ENCODE measurements around the gene TMEM39A. TPM values are rescaled to one million over a fixed set of nuclear protein-coding genes. Genes with fewer than 3 reads are reported as not detected.

The TMEM39A gene
- total and polyA plus RNA-seq, 2 donors (not counting 3 experiments of a cell fraction or from before 2014, with no cell fraction given) = 44.6 to 56.0 TPM

- Histone ChIP-seq H2AFZ (ENCODE audit: low read depth, low read length) (no peak overlapping the region), H3K4me3 (replicated peaks in 1 of 3; ENCODE audit: insufficient read depth in 1 of 3, low read depth in 1 of 3, low read length in 3 of 3) (no peak overlapping the region), H3K36me3 (ENCODE audit: control insufficient read depth in 2 of 2, extremely low read depth in 1 of 2, insufficient read depth in 2 of 2, low read length in 2 of 2) (peaks cover 14 to 25% of the 10 kb centered on the region in 2 experiments), H3K79me2 (ENCODE audit: control insufficient read depth, insufficient read depth, low read length) (no peaks in the 10 kb centered on the region), H3K4me1 (ENCODE audit: control insufficient read depth, extremely low read depth, insufficient read depth, low read length) (no peaks in the 10 kb centered on the region), H3K9me1 (replicated peaks; ENCODE audit: control insufficient read depth, extremely low read depth, insufficient read depth, low read length) (peaks cover 3% of the 10 kb centered on the region), H3K4me2 (ENCODE audit: insufficient read depth, low read length) (no peak overlapping the region), H3K27ac (ENCODE audit: insufficient read depth, low read depth, low read length) (no peak overlapping the region), H4K20me1 (replicated peaks; ENCODE audit: control insufficient read depth, extremely low read depth, insufficient read depth, low read length) (no peaks in the 10 kb centered on the region), H3K27me3 (ENCODE audit: control insufficient read depth in 2 of 2, insufficient read depth in 2 of 2, low read length in 2 of 2) (no peaks in the 10 kb centered on the region), H3K9ac (replicated peaks; ENCODE audit: extremely low read depth, insufficient read depth, low read length) (no peak overlapping the region), H3K9me3 (replicated peaks; ENCODE audit: control insufficient read depth, insufficient read depth, low read length) (no peaks in the 10 kb centered on the region)
- intact Hi-C loops (cut with micrococcal nuclease) = no loop called here
- no TSS peak for BruUV-seq (replicated peaks)
- TF ChIP-seq MYC (IDR thresholded peaks at IDR 0.05; ENCODE audit: low read depth, low read length) = no peak
- no peak for TF ChIP-seq POLR2A (IDR thresholded peaks at IDR 0.05; ENCODE audit: low read depth, low read length)
- FAIRE-seq (no peak), DNase-seq (ENCODE audit: low read depth, low spot score) (no peak)
- CTCF ChIA-PET = interaction anchor here (1.5 kb wide), 1 partner anchor 263 kb away, joined by 3 read pairs; no protein-coding TSS in a partner anchor
- POLR2A ChIA-PET = no interaction called here
- dilution Hi-C loops (cut with MboI; ENCODE audit: extremely low pct_ligation_motif_present, low sequenced_read_pairs) = no loop called here
These were observed 45.5 kb downstream of the TMEM39A start for GRCh38 chr3:119417771-119418512.

DNA sequence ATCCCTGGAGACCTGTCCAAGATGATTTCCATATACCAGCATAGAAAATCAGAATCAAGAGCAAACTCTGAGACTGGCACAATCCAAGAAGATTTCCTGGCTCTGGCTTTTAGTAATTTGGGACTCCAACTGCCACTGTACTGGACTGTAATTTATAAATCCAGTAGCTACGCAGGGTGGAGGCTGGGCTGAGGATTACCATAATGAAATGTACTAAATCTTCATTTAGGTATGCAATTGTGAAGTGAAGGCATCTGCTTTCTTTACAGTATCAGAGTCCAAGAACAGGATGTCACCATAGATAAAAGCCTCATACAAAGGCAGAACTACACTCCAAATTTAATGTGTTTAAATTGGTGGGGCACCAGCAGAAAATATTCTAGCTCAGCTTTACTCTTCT lies 46.5 kb downstream of the TMEM39A start:
- no peak for DNase-seq (ENCODE audit: low read depth, low spot score)
- dilution Hi-C loops (cut with MboI; ENCODE audit: extremely low pct_ligation_motif_present, low sequenced_read_pairs) = no loop called here

More for the DNA sequence above, 46.5 kb downstream of the TMEM39A start:
- no peaks in the 10 kb centered on the region for H3K4me1 ChIP-seq (ENCODE audit: control insufficient read depth, extremely low read depth, insufficient read depth, low read length)
- H3K9ac ChIP-seq (replicated peaks; ENCODE audit: extremely low read depth, insufficient read depth, low read length) = no peak overlapping the region
- no peak overlapping the region for H2AFZ ChIP-seq (ENCODE audit: low read depth, low read length)
- TF ChIP-seq POLR2AphosphoS5 (IDR thresholded peaks at IDR 0.05; ENCODE audit: insufficient read depth, low read depth, low read length) (no peak), FOS (IDR thresholded peaks at IDR 0.05; ENCODE audit: borderline replicate concordance, insufficient read depth, low read length) (no peak), MYC (IDR thresholded peaks at IDR 0.05; ENCODE audit: low read depth, low read length) (no peak), EZH2 (IDR thresholded peaks at IDR 0.05; ENCODE audit: borderline replicate concordance, low read depth, low read length, severe bottlenecking) (no peak), JUN (IDR thresholded peaks at IDR 0.05; ENCODE audit: borderline replicate concordance, insufficient read depth, insufficient read length, low read depth) (no peak), GATA2 (IDR thresholded peaks at IDR 0.05; ENCODE audit: insufficient read depth, insufficient read length, low read depth, low read length) (no peak), POLR2A (IDR thresholded peaks at IDR 0.05; ENCODE audit: low read depth, low read length) (no peak)
- TF ChIP-seq, protein P1, sequence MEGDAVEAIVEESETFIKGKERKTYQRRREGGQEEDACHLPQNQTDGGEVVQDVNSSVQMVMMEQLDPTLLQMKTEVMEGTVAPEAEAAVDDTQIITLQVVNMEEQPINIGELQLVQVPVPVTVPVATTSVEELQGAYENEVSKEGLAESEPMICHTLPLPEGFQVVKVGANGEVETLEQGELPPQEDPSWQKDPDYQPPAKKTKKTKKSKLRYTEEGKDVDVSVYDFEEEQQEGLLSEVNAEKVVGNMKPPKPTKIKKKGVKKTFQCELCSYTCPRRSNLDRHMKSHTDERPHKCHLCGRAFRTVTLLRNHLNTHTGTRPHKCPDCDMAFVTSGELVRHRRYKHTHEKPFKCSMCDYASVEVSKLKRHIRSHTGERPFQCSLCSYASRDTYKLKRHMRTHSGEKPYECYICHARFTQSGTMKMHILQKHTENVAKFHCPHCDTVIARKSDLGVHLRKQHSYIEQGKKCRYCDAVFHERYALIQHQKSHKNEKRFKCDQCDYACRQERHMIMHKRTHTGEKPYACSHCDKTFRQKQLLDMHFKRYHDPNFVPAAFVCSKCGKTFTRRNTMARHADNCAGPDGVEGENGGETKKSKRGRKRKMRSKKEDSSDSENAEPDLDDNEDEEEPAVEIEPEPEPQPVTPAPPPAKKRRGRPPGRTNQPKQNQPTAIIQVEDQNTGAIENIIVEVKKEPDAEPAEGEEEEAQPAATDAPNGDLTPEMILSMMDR (IDR thresholded peaks at IDR 0.05; ENCODE audit: extremely low read depth in 1 of 2, insufficient read depth in 1 of 2, low read depth in 1 of 2, low read length in 2 of 2) = no peak
- TF ChIP-seq, protein P2, sequence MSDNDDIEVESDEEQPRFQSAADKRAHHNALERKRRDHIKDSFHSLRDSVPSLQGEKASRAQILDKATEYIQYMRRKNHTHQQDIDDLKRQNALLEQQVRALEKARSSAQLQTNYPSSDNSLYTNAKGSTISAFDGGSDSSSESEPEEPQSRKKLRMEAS (IDR thresholded peaks at IDR 0.05; ENCODE audit: insufficient read depth, insufficient read length) = no peak
- no peak for FAIRE-seq
- no peaks in the 10 kb centered on the region for H3K9me1 ChIP-seq (replicated peaks; ENCODE audit: control insufficient read depth, extremely low read depth, insufficient read depth, low read length)
- POLR2A ChIA-PET = no interaction called here
- CTCF ChIA-PET = interaction anchor here (1.5 kb wide), 1 partner anchor 264 kb away, joined by 3 read pairs; no protein-coding TSS in a partner anchor
- no peaks in the 10 kb centered on the region for H3K9me3 ChIP-seq (replicated peaks; ENCODE audit: control insufficient read depth, insufficient read depth, low read length)
- peaks cover 14 to 26% of the 10 kb centered on the region in 2 experiments for H3K36me3 ChIP-seq (ENCODE audit: control insufficient read depth in 2 of 2, extremely low read depth in 1 of 2, insufficient read depth in 2 of 2, low read length in 2 of 2)
- intact Hi-C loops (cut with micrococcal nuclease) = no loop called here
- H3K27ac ChIP-seq (ENCODE audit: insufficient read depth, low read depth, low read length) = no peak overlapping the region
- no TSS peak for BruUV-seq (replicated peaks)
- no peaks in the 10 kb centered on the region for H3K27me3 ChIP-seq (ENCODE audit: control insufficient read depth in 2 of 2, insufficient read depth in 2 of 2, low read length in 2 of 2)
- no peak overlapping the region for H3K4me2 ChIP-seq (ENCODE audit: insufficient read depth, low read length)
- no peak overlapping the region for H3K4me3 ChIP-seq (replicated peaks in 1 of 3; ENCODE audit: insufficient read depth in 1 of 3, low read depth in 1 of 3, low read length in 3 of 3)
- no peaks in the 10 kb centered on the region for H4K20me1 ChIP-seq (replicated peaks; ENCODE audit: control insufficient read depth, extremely low read depth, insufficient read depth, low read length)
- no peaks in the 10 kb centered on the region for H3K79me2 ChIP-seq (ENCODE audit: control insufficient read depth, insufficient read depth, low read length)

Data from endothelial cell of umbilical vein (primary cell).